Measurements from ENCODE around the gene AK8.
"Not testable (repeated sequence)": the region's sequence is repeated elsewhere in the genome, so short reads cannot be mapped to it uniquely, and the experiment has no call there.

Gene AK8

DNA sequence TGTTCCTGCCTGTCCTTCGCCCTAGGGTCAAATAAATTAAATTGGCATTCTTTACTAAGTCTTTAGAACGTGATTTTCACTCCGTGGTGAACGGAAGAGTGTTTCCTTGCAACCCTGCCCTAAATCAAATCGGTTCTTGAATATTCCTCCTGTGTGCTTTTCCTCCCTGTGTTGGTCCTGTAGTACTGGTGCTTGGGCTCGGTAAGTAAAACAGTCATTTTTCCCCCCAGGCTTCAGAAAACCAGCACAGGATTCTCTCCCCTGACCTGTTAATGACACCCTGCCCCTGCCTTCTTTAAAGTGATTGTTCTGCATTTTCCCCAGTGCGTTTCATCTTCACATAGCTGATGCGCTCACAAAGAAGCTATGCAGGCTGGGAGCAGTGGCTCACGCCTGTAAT, 96.0 kb downstream of the AK8 start:
- H3K9me3 ChIP-seq (ENCODE audit: control insufficient read depth, low read length), result no peaks in the 10 kb centered on the region
- H3K36me3 ChIP-seq (ENCODE audit: control insufficient read depth, insufficient read depth, low read length), result no peaks in the 10 kb centered on the region
- no peak overlapping the region for H3K27ac ChIP-seq (ENCODE audit: low read depth, low read length, severe bottlenecking)
- H3K4me3 ChIP-seq (ENCODE audit: extremely low read depth, insufficient read depth, low read length, poor library complexity, severe bottlenecking), result no peak overlapping the region
- WGBS, 2 experiments (ENCODE audit: insufficient coverage in 2 of 2), result 63 to 70% methylated on average over 6 to 9 of the region's 9 CpGs
- peaks cover 4% of the 10 kb centered on the region for H3K4me1 ChIP-seq (ENCODE audit: control insufficient read depth, insufficient read depth, low read length, poor library complexity, severe bottlenecking)

DNA sequence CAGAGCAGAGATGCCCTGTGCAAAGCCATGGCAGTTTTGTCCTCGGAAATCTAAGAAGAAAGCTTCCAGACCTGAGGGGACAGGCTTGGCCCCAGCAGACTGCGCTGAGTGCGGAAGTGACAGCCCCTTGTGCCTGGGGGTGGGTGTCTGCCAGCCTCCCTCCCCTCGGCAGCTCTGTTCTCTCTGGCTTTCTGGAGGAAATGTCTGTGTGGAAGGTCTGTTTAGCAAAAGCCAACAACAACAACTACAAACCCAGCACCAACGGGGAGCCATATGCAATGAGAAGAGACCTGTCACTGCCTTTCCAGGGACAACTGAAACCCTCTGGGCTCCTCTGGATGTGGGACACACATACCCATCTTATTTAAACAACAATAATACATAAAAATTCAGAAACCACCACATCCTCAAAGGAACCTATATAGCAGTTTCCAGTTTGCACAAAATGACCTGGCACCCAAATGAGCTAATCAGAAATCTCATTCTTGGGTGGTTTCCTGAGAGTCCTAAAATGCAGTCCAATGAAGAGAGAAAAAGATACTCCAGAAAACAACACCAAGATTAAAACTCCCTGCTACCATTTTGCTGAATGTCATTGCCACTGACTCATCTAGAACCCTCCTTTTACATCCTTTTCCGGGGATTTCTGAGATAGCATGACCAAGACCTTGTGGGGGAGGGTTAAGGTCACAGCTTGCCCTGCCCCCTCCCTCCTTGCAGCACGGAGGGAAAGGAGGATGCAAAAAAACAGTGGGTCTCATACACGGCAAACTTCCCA, 97.7 kb downstream of the AK8 start:
- Histone ChIP-seq H3K4me3 (ENCODE audit: extremely low read depth, insufficient read depth, low read length, poor library complexity, severe bottlenecking) (no peak overlapping the region), H3K9me3 (ENCODE audit: control insufficient read depth, low read length) (no peaks in the 10 kb centered on the region), H3K27ac (ENCODE audit: low read depth, low read length, severe bottlenecking) (no peak overlapping the region), H3K36me3 (ENCODE audit: control insufficient read depth, insufficient read depth, low read length) (no peaks in the 10 kb centered on the region), H3K4me1 (ENCODE audit: control insufficient read depth, insufficient read depth, low read length, poor library complexity, severe bottlenecking) (peaks cover 4% of the 10 kb centered on the region)
- WGBS, 2 experiments (ENCODE audit: insufficient coverage in 2 of 2), result 78 to 98% methylated on average over 3 of the region's 8 CpGs

DNA sequence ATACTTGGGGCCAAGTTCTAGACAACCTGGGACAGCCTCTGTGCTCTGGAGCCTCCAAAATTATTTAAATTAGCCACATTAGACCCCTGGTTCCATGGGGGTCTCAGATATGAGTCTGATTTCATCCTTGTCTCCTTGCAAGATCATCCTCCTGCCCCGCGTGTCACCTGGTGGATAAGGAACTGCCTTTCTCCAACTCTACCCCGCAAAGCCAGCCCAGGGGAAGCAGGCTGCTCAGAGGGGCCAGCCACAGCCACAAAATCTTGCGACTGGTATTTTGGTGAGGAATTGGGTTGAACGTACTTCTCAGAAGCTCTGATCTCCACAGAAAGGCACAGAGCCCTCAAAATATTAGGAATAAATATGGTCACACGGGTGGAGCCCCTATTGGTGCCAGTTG, 101.2 kb downstream of the AK8 start:
- 94 to 100% methylated on average over 5 to 6 of the region's 6 CpGs for WGBS, 2 experiments (ENCODE audit: insufficient coverage in 2 of 2)

DNA sequence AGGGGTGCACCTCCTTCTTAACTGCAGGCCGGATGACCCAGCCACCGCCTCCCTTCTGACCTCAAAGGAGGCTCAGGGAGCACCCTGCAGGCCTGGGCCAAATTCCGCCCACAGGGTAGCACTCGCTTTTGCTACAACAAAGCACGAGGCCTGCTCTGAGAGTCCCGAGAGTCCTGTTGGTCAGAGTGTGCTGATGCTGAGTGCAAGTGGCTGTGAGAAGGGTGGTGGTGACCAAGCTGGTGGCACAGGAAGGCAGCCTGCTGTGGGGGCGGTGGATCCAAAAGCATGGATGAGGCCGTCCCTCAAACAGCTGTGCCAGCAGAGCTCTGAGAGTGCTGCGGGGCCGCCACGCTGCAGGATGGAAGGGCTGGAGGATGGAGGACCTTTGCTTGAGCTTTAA, 101.8 kb downstream of the AK8 start:
- Histone ChIP-seq H3K36me3 (ENCODE audit: control insufficient read depth, insufficient read depth, low read length) (no peaks in the 10 kb centered on the region), H3K4me1 (ENCODE audit: control insufficient read depth, insufficient read depth, low read length, poor library complexity, severe bottlenecking) (peaks cover 4% of the 10 kb centered on the region), H3K4me3 (ENCODE audit: extremely low read depth, insufficient read depth, low read length, poor library complexity, severe bottlenecking) (no peak overlapping the region), H3K9me3 (ENCODE audit: control insufficient read depth, low read length) (no peaks in the 10 kb centered on the region), H3K27ac (ENCODE audit: low read depth, low read length, severe bottlenecking) (no peak overlapping the region)
- 87 to 94% methylated on average over 9 to 11 of the region's 11 CpGs for WGBS, 2 experiments (ENCODE audit: insufficient coverage in 2 of 2)

More for the DNA sequence above, 101.2 kb downstream of the AK8 start:
- no peak overlapping the region for H3K27ac ChIP-seq (ENCODE audit: low read depth, low read length, severe bottlenecking)
- H3K4me1 ChIP-seq (ENCODE audit: control insufficient read depth, insufficient read depth, low read length, poor library complexity, severe bottlenecking), result peaks cover 4% of the 10 kb centered on the region
- no peaks in the 10 kb centered on the region for H3K36me3 ChIP-seq (ENCODE audit: control insufficient read depth, insufficient read depth, low read length)
- H3K9me3 ChIP-seq (ENCODE audit: control insufficient read depth, low read length), result no peaks in the 10 kb centered on the region
- no peak overlapping the region for H3K4me3 ChIP-seq (ENCODE audit: extremely low read depth, insufficient read depth, low read length, poor library complexity, severe bottlenecking)

DNA sequence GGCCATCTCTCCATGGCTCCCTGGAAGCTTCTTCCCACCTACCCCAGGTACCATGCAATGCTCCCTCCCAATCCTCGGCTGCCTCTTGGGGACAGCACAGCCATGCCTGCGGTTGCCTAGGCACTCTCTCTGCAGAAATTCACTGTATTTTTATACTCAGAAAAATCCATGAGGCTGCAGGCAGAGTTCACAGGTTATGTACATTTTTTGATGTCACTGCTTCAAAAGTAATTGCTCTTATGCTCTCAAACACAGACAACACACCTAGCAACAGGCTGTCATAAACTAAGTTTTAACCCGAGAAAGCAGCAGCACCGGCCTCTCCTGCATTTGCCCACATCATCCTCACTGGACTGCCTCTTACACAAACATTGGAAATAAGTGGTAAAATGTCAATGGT, 102.4 kb downstream of the AK8 start:
- H3K27ac ChIP-seq (ENCODE audit: low read depth, low read length, severe bottlenecking), result no peak overlapping the region
- 75 to 89% methylated on average over 2 of the region's 4 CpGs for WGBS, 2 experiments (ENCODE audit: insufficient coverage in 2 of 2)
- no peak overlapping the region for H3K4me3 ChIP-seq (ENCODE audit: extremely low read depth, insufficient read depth, low read length, poor library complexity, severe bottlenecking)
- H3K4me1 ChIP-seq (ENCODE audit: control insufficient read depth, insufficient read depth, low read length, poor library complexity, severe bottlenecking), result peaks cover 4% of the 10 kb centered on the region
- H3K9me3 ChIP-seq (ENCODE audit: control insufficient read depth, low read length), result no peaks in the 10 kb centered on the region
- no peaks in the 10 kb centered on the region for H3K36me3 ChIP-seq (ENCODE audit: control insufficient read depth, insufficient read depth, low read length)

DNA sequence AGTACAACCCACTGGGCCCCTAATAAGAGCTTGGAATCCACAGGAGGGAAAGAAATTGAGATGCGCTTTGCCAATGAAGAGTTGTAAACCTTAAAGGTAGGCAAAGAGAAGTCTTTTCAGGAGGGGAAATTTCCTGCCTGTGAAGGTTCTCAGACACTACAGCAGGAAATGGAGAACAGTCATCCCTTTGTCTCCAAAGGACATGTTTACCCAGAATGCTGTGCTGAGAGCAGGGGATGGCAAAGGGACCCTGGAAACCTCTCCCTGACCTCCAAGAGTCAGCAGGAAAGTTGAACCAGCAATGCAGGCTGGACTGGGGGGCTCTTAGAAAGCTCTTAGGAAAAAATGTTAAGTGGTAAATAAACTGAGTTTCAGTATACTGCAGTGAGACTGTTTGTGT, 103.2 kb downstream of the AK8 start:
- WGBS, 2 experiments (ENCODE audit: insufficient coverage in 2 of 2), result 93 to 100% methylated on average over 1 of the region's 1 CpG
- Histone ChIP-seq H3K4me3 (ENCODE audit: extremely low read depth, insufficient read depth, low read length, poor library complexity, severe bottlenecking) (no peak overlapping the region), H3K9me3 (ENCODE audit: control insufficient read depth, low read length) (no peaks in the 10 kb centered on the region), H3K27ac (ENCODE audit: low read depth, low read length, severe bottlenecking) (peak overlapping the region; percentile 53), H3K4me1 (ENCODE audit: control insufficient read depth, insufficient read depth, low read length, poor library complexity, severe bottlenecking) (no peaks in the 10 kb centered on the region), H3K36me3 (ENCODE audit: control insufficient read depth, insufficient read depth, low read length) (no peaks in the 10 kb centered on the region)

DNA sequence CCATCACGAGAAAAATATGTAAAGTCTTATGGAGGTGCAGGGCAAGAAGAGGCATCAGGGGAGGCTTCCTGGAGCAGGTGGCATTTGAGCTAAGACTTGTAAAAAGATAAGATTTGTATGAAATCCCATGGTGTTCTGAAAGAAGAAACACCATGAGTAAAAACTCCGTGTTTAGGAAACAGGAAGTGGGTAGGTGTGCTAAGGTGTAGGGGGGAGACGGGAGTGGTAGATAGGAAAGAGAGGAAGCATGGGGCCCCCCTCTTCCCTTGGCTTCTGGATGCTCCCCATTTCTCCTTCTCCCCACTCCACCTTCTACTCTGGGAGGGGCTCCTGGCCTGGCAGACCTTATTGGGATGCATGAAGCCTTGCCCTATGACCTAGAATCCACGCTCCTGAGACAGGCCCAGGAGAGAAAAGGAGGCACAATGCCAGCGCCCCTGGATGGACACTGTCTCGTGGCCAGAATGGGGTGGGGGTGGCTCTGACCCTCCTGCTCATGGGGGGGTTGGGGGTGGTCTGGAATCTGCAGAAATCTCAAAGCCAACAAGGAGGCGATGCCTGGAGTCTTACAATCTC, 104.2 kb downstream of the AK8 start:
- Histone ChIP-seq H3K27ac (ENCODE audit: low read depth, low read length, severe bottlenecking) (no peak overlapping the region), H3K4me3 (ENCODE audit: extremely low read depth, insufficient read depth, low read length, poor library complexity, severe bottlenecking) (no peak overlapping the region), H3K4me1 (ENCODE audit: control insufficient read depth, insufficient read depth, low read length, poor library complexity, severe bottlenecking) (peaks cover 2% of the 10 kb centered on the region), H3K9me3 (ENCODE audit: control insufficient read depth, low read length) (no peaks in the 10 kb centered on the region), H3K36me3 (ENCODE audit: control insufficient read depth, insufficient read depth, low read length) (no peaks in the 10 kb centered on the region)
- 76 to 83% methylated on average over 4 to 5 of the region's 7 CpGs for WGBS, 2 experiments (ENCODE audit: insufficient coverage in 2 of 2)

DNA sequence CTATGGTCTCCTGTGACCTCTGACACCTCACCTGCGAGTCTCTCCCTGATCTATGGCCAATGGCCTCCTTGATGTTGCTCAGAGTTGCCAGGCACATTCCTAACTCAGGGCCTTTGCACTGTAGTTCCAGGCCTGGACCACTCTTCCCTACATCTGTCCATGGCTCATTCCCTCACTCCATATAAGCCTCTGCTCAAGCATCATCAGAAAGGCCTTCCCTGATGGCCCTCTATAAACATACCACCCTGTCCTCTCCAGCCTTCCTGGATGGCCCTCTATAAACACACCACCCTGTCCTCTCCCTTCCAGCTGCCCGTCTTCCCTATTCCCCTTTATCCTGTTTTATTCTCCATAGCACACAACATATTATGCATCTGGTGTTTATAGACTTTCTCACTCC, 105.0 kb downstream of the AK8 start:
- no peaks in the 10 kb centered on the region for H3K9me3 ChIP-seq (ENCODE audit: control insufficient read depth, low read length)
- peaks cover 5% of the 10 kb centered on the region for H3K4me1 ChIP-seq (ENCODE audit: control insufficient read depth, insufficient read depth, low read length, poor library complexity, severe bottlenecking)
- no peak overlapping the region for H3K4me3 ChIP-seq (ENCODE audit: extremely low read depth, insufficient read depth, low read length, poor library complexity, severe bottlenecking)
- H3K36me3 ChIP-seq (ENCODE audit: control insufficient read depth, insufficient read depth, low read length), result no peaks in the 10 kb centered on the region
- no peak overlapping the region for H3K27ac ChIP-seq (ENCODE audit: low read depth, low read length, severe bottlenecking)
- WGBS, 2 experiments (ENCODE audit: insufficient coverage in 2 of 2), result 87 to 97% methylated on average over 2 of the region's 2 CpGs

DNA sequence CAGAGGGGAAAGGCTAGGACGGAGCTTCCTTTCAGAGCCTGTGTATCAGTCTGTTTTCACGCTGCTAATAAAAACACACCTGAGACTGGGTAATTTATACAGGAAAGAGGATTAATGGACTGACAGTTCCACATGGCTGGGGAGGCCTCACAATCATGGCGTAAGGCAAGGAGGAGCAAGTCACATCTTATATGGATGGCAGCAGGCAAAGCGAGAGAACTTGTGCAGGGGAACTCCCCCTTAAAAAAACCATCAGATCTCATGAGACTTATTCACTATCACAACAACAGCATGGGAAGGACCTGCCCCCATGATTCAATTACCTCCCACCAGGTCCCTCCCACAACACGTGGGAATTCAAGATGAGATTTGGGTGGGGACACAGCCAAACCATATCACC, 106.3 kb downstream of the AK8 start:
- not testable (repeated sequence) for H3K4me3 ChIP-seq (ENCODE audit: extremely low read depth, insufficient read depth, low read length, poor library complexity, severe bottlenecking); H3K27ac ChIP-seq (ENCODE audit: low read depth, low read length, severe bottlenecking)
- WGBS, 2 experiments (ENCODE audit: insufficient coverage in 2 of 2), result 100% methylated on average over 3 to 4 of the region's 5 CpGs

DNA sequence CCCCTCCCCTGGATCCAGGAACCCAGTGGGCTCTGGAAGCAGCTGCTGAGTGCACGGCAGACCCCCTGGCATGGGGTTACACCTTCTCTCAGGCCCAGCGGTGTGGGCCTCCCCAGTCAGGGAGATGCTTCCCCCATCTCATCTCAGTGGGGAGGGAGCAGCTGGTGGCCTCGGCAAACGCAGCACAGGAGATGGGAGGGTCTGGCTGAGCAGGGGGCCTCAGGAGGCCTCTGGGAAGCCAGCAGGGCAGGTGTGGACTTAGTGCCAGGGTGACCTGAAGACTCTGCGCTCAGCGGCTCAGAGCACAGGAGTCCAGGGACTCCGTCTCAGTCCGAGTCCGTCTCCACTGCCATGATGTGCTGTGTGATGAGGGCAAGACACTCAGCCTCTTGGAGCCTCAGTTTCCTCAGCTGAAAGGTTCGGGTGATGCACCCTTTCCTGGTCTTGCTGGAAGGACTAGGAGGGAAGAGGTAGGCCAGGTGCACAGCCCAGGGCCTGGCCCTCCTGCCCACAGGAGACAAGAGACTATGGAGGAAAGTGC, 107.2 kb downstream of the AK8 start:
- Histone ChIP-seq H3K27ac (ENCODE audit: low read depth, low read length, severe bottlenecking) (no peak overlapping the region), H3K4me1 (ENCODE audit: control insufficient read depth, insufficient read depth, low read length, poor library complexity, severe bottlenecking) (peaks cover 5% of the 10 kb centered on the region), H3K9me3 (ENCODE audit: control insufficient read depth, low read length) (no peaks in the 10 kb centered on the region), H3K4me3 (ENCODE audit: extremely low read depth, insufficient read depth, low read length, poor library complexity, severe bottlenecking) (peak overlapping the region; percentile 51), H3K36me3 (ENCODE audit: control insufficient read depth, insufficient read depth, low read length) (no peaks in the 10 kb centered on the region)
- WGBS, 2 experiments (ENCODE audit: insufficient coverage in 2 of 2), result 91 to 98% methylated on average over 6 to 8 of the region's 10 CpGs

More for the DNA sequence above, 106.3 kb downstream of the AK8 start:
- H3K4me1 ChIP-seq (ENCODE audit: control insufficient read depth, insufficient read depth, low read length, poor library complexity, severe bottlenecking); H3K36me3 ChIP-seq (ENCODE audit: control insufficient read depth, insufficient read depth, low read length); H3K9me3 ChIP-seq (ENCODE audit: control insufficient read depth, low read length): not testable (repeated sequence)
